Measurements from ENCODE around the gene CADM1.

Gene CADM1

GRCh38 chr11:115162919-115163318, 341.3 kb downstream of the CADM1 start:
- TF ChIP-seq TAF1 (IDR thresholded peaks at IDR 0.05; ENCODE audit: borderline replicate concordance, insufficient read depth, low read length) = no peak
- no peak for TF ChIP-seq FOXP2 (optimal IDR thresholded peaks at IDR 0.05; ENCODE audit: borderline replicate concordance, extremely low read depth, extremely low read length, insufficient read depth)
- no peak for TF ChIP-seq POLR2AphosphoS5 (IDR thresholded peaks at IDR 0.05; ENCODE audit: low read depth, low read length)
- TF ChIP-seq, protein P1, sequence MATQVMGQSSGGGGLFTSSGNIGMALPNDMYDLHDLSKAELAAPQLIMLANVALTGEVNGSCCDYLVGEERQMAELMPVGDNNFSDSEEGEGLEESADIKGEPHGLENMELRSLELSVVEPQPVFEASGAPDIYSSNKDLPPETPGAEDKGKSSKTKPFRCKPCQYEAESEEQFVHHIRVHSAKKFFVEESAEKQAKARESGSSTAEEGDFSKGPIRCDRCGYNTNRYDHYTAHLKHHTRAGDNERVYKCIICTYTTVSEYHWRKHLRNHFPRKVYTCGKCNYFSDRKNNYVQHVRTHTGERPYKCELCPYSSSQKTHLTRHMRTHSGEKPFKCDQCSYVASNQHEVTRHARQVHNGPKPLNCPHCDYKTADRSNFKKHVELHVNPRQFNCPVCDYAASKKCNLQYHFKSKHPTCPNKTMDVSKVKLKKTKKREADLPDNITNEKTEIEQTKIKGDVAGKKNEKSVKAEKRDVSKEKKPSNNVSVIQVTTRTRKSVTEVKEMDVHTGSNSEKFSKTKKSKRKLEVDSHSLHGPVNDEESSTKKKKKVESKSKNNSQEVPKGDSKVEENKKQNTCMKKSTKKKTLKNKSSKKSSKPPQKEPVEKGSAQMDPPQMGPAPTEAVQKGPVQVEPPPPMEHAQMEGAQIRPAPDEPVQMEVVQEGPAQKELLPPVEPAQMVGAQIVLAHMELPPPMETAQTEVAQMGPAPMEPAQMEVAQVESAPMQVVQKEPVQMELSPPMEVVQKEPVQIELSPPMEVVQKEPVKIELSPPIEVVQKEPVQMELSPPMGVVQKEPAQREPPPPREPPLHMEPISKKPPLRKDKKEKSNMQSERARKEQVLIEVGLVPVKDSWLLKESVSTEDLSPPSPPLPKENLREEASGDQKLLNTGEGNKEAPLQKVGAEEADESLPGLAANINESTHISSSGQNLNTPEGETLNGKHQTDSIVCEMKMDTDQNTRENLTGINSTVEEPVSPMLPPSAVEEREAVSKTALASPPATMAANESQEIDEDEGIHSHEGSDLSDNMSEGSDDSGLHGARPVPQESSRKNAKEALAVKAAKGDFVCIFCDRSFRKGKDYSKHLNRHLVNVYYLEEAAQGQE (IDR thresholded peaks at IDR 0.05; ENCODE audit: insufficient read depth in 1 of 2, low read depth in 2 of 2, low read length in 2 of 2) = no peak
- TF ChIP-seq SIN3A (IDR thresholded peaks at IDR 0.05; ENCODE audit: borderline replicate concordance, insufficient read depth, low read length) = no peak

GRCh38 chr11:115161876-115162275, 342.3 kb downstream of the CADM1 start:
- no peak for TF ChIP-seq SIN3A (IDR thresholded peaks at IDR 0.05; ENCODE audit: borderline replicate concordance, insufficient read depth, low read length)

GRCh38 chr11:115159207-115159606, 345.0 kb downstream of the CADM1 start:
- TF ChIP-seq FOXP2 (optimal IDR thresholded peaks at IDR 0.05; ENCODE audit: borderline replicate concordance, extremely low read depth, extremely low read length, insufficient read depth) (no peak), SIN3A (IDR thresholded peaks at IDR 0.05; ENCODE audit: borderline replicate concordance, insufficient read depth, low read length) (no peak), TAF1 (IDR thresholded peaks at IDR 0.05; ENCODE audit: borderline replicate concordance, insufficient read depth, low read length) (no peak)
- TF ChIP-seq, protein P1 (IDR thresholded peaks at IDR 0.05; ENCODE audit: insufficient read depth in 1 of 2, low read depth in 2 of 2, low read length in 2 of 2) = no peak

- TF ChIP-seq TAF1 (IDR thresholded peaks at IDR 0.05; ENCODE audit: borderline replicate concordance, insufficient read depth, low read length) (no peak), SIN3A (IDR thresholded peaks at IDR 0.05; ENCODE audit: borderline replicate concordance, insufficient read depth, low read length) (no peak), FOXP2 (optimal IDR thresholded peaks at IDR 0.05; ENCODE audit: borderline replicate concordance, extremely low read depth, extremely low read length, insufficient read depth) (no peak), POLR2AphosphoS5 (IDR thresholded peaks at IDR 0.05; ENCODE audit: low read depth, low read length) (no peak)
- TF ChIP-seq, protein P1 (IDR thresholded peaks at IDR 0.05; ENCODE audit: insufficient read depth in 1 of 2, low read depth in 2 of 2, low read length in 2 of 2) = no peak
Measured at GRCh38 chr11:115158053-115158452, 346.2 kb downstream of the CADM1 start.

- TF ChIP-seq TAF1 (IDR thresholded peaks at IDR 0.05; ENCODE audit: borderline replicate concordance, insufficient read depth, low read length) (no peak), SIN3A (IDR thresholded peaks at IDR 0.05; ENCODE audit: borderline replicate concordance, insufficient read depth, low read length) (no peak), POLR2AphosphoS5 (IDR thresholded peaks at IDR 0.05; ENCODE audit: low read depth, low read length) (no peak), FOXP2 (optimal IDR thresholded peaks at IDR 0.05; ENCODE audit: borderline replicate concordance, extremely low read depth, extremely low read length, insufficient read depth) (no peak)
- TF ChIP-seq, protein P1 (IDR thresholded peaks at IDR 0.05; ENCODE audit: insufficient read depth in 1 of 2, low read depth in 2 of 2, low read length in 2 of 2) = no peak
Measured at GRCh38 chr11:115157247-115157646, 347.0 kb downstream of the CADM1 start.

Measured in PFSK-1 (cell line).